HCT116 (cell line): ENCODE results near the gene PCDH1. TPM values are rescaled to one million over a fixed set of nuclear protein-coding genes. Genes with fewer than 3 reads are reported as not detected.

Experiments used
- ATAC-seq: fragments of 200-7000 bp; cut with Tn5 transposase; 2 replicates; pipeline ENCODE4 v1.9.1; 2020; ENCODE audit warnings: mild to moderate bottlenecking, moderate library complexity
- BruUV-seq: library from RNA; stranded (reverse); fragments of 400-500 nt; replicated peaks from 2 replicates; lab custom pipeline; 2021; lab: Mats Ljungman, UMichigan
- CTCF ChIA-PET: fragments of 300-600 bp; sonication (Branson Sonifier 250); formaldehyde crosslinking; loops from one replicate; lab custom pipeline; 2021; ENCODE audit warnings: antibody characterized with exemption; lab: Charles Lee
- POLR2A ChIA-PET: fragments of 300-600, 350-600 bp; sonication (Branson Sonifier 250); formaldehyde crosslinking; loops from one replicate; lab custom pipeline; 2021; ENCODE audit warnings: antibody characterized with exemption; lab: Charles Lee
- RAD21 ChIA-PET, 2 experiments: fragments of 300-600 bp; sonication (Branson Sonifier 250); formaldehyde crosslinking; loops; one replicate each; lab custom pipeline; 2023; ENCODE audit warnings: low total read pairs in 2 of 2; ENCODE audit not compliant: uncharacterized antibody in 2 of 2, unreplicated experiment in 2 of 2, low non-redundant PET in 1 of 2; lab: Charles Lee
- DNase-seq: peaks from one replicate; pipeline ENCODE4 v3.0.0-alpha.2; 2010; ENCODE audit warnings: low read depth, low spot score
- H2AFZ ChIP-seq: fragments of 200-600 bp; shearing (Covaris generic), sonication (generic); 2 replicates; pipeline ENCODE4 v1.6.1; 2017; ENCODE audit warnings: low read depth, mixed run types, mixed read lengths, antibody characterized with exemption, low read length; ENCODE audit not compliant: poor library complexity, severe bottlenecking
- H3K27ac ChIP-seq: 2 replicates; pipeline ENCODE4 v1.5.1; 2012; ENCODE audit warnings: low read depth, low read length
- H3K27me3 ChIP-seq: fragments of 200-600 bp; sonication (generic); 2 replicates; pipeline ENCODE4 v1.6.1; 2016; ENCODE audit warnings: mixed run types, low read length, mixed read lengths; ENCODE audit not compliant: insufficient read depth
- H3K36me3 ChIP-seq, 2 experiments: fragments of 200-500 bp in 1 of 2; fragments of 200-600 bp in 1 of 2; sonication (Bioruptor generic) in 1 of 2; sonication (generic) in 1 of 2; 2 replicates each; pipeline versions ENCODE4 v1.5.1 to v1.6.1; 2014 to 2016; ENCODE audit warnings: low read length in 2 of 2, inconsistent platforms in 1 of 2, mixed read lengths in 1 of 2, mixed run types in 1 of 2; ENCODE audit not compliant: insufficient read depth in 2 of 2, control insufficient read depth in 1 of 2
- H3K4me1 ChIP-seq, 2 experiments: fragments of 200-600 bp in 1 of 2; sonication (generic) in 1 of 2; 2 replicates each; pipeline versions ENCODE4 v1.5.1 to v1.6.1; 2012 to 2017; ENCODE audit warnings: low read length in 2 of 2, inconsistent platforms in 1 of 2, mild to moderate bottlenecking in 1 of 2, mixed read lengths in 1 of 2, mixed run types in 1 of 2, moderate library complexity in 1 of 2; ENCODE audit not compliant: insufficient read depth in 2 of 2, control insufficient read depth in 1 of 2
- H3K4me2 ChIP-seq: fragments of 200-600 bp; sonication (generic); 2 replicates; pipeline ENCODE4 v1.6.1; 2017; ENCODE audit warnings: mixed run types, low read length, mixed read lengths
- H3K4me3 ChIP-seq, 2 experiments: fragments of 200-600 bp in 1 of 2; sonication (generic) in 1 of 2; replicated peaks in 1 of 2; 2 replicates each; pipeline ENCODE4 v1.5.1; 2011 to 2016; ENCODE audit warnings: low read length in 2 of 2, control low read depth in 1 of 2, low read depth in 1 of 2, mild to moderate bottlenecking in 1 of 2, mixed read lengths in 1 of 2, mixed run types in 1 of 2
- H3K79me2 ChIP-seq: fragments of 200-600 bp; sonication (generic); 2 replicates; pipeline ENCODE4 v1.6.1; 2017; ENCODE audit warnings: mild to moderate bottlenecking, mixed run types, low read length, moderate library complexity, mixed read lengths; ENCODE audit not compliant: insufficient read depth
- H3K9ac ChIP-seq: fragments of 200-600 bp; sonication (generic); 2 replicates; pipeline ENCODE4 v1.6.1; 2016; ENCODE audit warnings: low read length, mixed read lengths
- H3K9me2 ChIP-seq: fragments of 200-600 bp; sonication (generic), shearing (Covaris generic); 2 replicates; pipeline ENCODE4 v1.6.1; 2017; ENCODE audit warnings: mixed run types, mild to moderate bottlenecking, moderate library complexity; ENCODE audit not compliant: insufficient read depth
- H3K9me3 ChIP-seq, 2 experiments: fragments of 200-500 bp in 1 of 2; fragments of 200-600 bp in 1 of 2; sonication (Bioruptor generic) in 1 of 2; sonication (generic) in 1 of 2; 2 replicates each; pipeline ENCODE4 v1.6.1; 2014 to 2017; ENCODE audit warnings: low read length in 2 of 2, mixed read lengths in 2 of 2, inconsistent platforms in 1 of 2, low read depth in 1 of 2, mild to moderate bottlenecking in 1 of 2, mixed run types in 1 of 2, moderate library complexity in 1 of 2; ENCODE audit not compliant: control insufficient read depth in 1 of 2, insufficient read depth in 1 of 2
- H4K20me1 ChIP-seq: fragments of 200-600 bp; sonication (generic), shearing (Covaris generic); 2 replicates; pipeline ENCODE4 v1.6.1; 2017; ENCODE audit warnings: mixed run types, mild to moderate bottlenecking, moderate library complexity; ENCODE audit not compliant: insufficient read depth
- ATF3 ChIP-seq: IDR thresholded peaks from 2 replicates; pipeline ENCODE4 v1.6.1; 2012
- CBX3 ChIP-seq: IDR thresholded peaks from 2 replicates; pipeline ENCODE4 v1.6.1; 2012; ENCODE audit warnings: low read depth
- CEBPB ChIP-seq: IDR thresholded peaks from 2 replicates; pipeline ENCODE4 v1.6.1; 2012; ENCODE audit warnings: low read depth
- FOSL1 ChIP-seq: IDR thresholded peaks from 2 replicates; pipeline ENCODE4 v1.6.1; 2012; ENCODE audit warnings: low read depth
- JUND ChIP-seq: IDR thresholded peaks from 2 replicates; pipeline ENCODE4 v1.6.1; 2012
- POLR2AphosphoS5 ChIP-seq: IDR thresholded peaks from 2 replicates; pipeline ENCODE4 v1.6.1; 2011; ENCODE audit warnings: mild to moderate bottlenecking, low read depth, low read length, moderate library complexity
- REST ChIP-seq: IDR thresholded peaks from 2 replicates; pipeline ENCODE4 v1.6.1; 2012; ENCODE audit warnings: low read depth
- SIN3A ChIP-seq: IDR thresholded peaks from 2 replicates; pipeline ENCODE4 v1.6.1; 2012; ENCODE audit warnings: low read depth
- SRF ChIP-seq: IDR thresholded peaks from 2 replicates; pipeline ENCODE4 v1.6.1; 2012; ENCODE audit warnings: low read depth
- YY1 ChIP-seq: IDR thresholded peaks from 2 replicates; pipeline ENCODE4 v1.6.1; 2011; ENCODE audit warnings: low read length, low read depth, moderate library complexity, mild to moderate bottlenecking; ENCODE audit not compliant: insufficient replicate concordance; ENCODE audit errors: extremely low read depth
- ZFX ChIP-seq: fragments of 450-650 bp; IDR thresholded peaks from 2 replicates; pipeline ENCODE4 v1.6.1; 2017
- intact Hi-C: fragments of 100-400 bp; cut with micrococcal nuclease; formaldehyde crosslinking; loops from 2 replicates; pipeline ENCODE4 v1.10.0; 2022
- total RNA-seq: library from RNA; stranded (reverse); gene quantifications from one replicate; pipeline ENCODE4 v1.2.1, GENCODE V29; 2021; ENCODE audit not compliant: unreplicated experiment

PCDH1 gene
- total RNA-seq, 1 experiment from 2014 or later = 24.2 TPM

DNA sequence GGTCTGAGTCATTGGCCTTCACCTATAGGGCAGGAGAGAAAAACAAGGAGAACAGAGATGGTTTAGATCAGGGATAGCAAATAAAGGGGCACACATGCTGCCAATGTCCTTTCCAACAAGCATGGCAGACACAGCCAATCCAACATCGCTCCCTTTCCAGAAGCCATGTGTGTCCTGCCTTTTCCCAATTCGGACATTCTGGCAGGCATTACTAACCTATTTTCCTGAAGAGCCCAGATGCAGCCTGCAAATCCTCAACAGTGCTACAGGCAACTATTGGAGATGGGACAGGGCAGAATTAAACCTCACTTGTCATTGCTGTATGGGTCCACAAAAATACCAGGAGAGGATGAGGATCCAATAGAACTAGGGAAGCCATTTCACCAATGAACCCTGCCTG lies 12.8 kb downstream of the PCDH1 start:
- ChIA-PET RAD21 (no interaction called here), POLR2A (no interaction called here), CTCF (no interaction called here)
- no peaks in the 10 kb centered on the region for H3K9me2 ChIP-seq
- no peak for DNase-seq
- H3K36me3 ChIP-seq = peaks cover 2 to 9% of the 10 kb centered on the region in 2 experiments; a peak in 2 of 4 replicates
- ATAC-seq = no peak
- H3K27me3 ChIP-seq = no peaks in the 10 kb centered on the region
- peak overlapping the region; percentile 74 for H3K4me2 ChIP-seq
- H4K20me1 ChIP-seq = no peaks in the 10 kb centered on the region
- no peak overlapping the region for H3K4me3 ChIP-seq
- no peaks in the 10 kb centered on the region for H3K79me2 ChIP-seq
- peak overlapping the region; percentile 33; the same call in 1 of the 2 replicates for H3K27ac ChIP-seq
- TF ChIP-seq ZFX (no peak), ATF3 (no peak), REST (no peak), SRF (no peak), CBX3 (no peak), SIN3A (no peak), POLR2AphosphoS5 (no peak), CEBPB (no peak), YY1 (no peak), FOSL1 (no peak), JUND (no peak)
- BruUV-seq = no TSS peak
- intact Hi-C loops = no loop called here
- H3K9ac ChIP-seq = peak overlapping the region; percentile 30; the same call in 1 of the 2 replicates
- H2AFZ ChIP-seq = no peak overlapping the region
- H3K9me3 ChIP-seq = no peaks in the 10 kb centered on the region
- H3K4me1 ChIP-seq = peaks cover 22 to 45% of the 10 kb centered on the region in 2 experiments
